Measurements from ENCODE around the gene ANKRD1.

GRCh38 chr10:90866050-90866598, 54.8 kb downstream of the ANKRD1 start:
- no peak for TF ChIP-seq GATA2 (IDR thresholded peaks at IDR 0.05; ENCODE audit: low read depth, low read length)
- no peak for TF ChIP-seq GATA3 (IDR thresholded peaks at IDR 0.05; ENCODE audit: low read depth, low read length)
